Right renal cortex interstitium (tissue), 3 donors: ENCODE data around the gene OR7E24. TPM values are rescaled to one million over a fixed set of nuclear protein-coding genes. Genes with fewer than 3 reads are reported as not detected.
"Not testable (repeated sequence)": the region's sequence is repeated elsewhere in the genome, so short reads cannot be mapped to it uniquely, and the experiment has no call there.

Source experiments
- DNase-seq, 3 donors: peaks; one replicate each; pipeline ENCODE4 v3.0.0-alpha.2; 2013; ENCODE audit warnings: low read depth in 3 of 3, low spot score in 2 of 3
- polyA plus RNA-seq, 3 donors: library from polyadenylated mRNA; unstranded; fragments of 120-200 nt; gene quantifications; one replicate each; pipeline ENCODE4 v1.2.1, GENCODE V29; 2013; ENCODE audit not compliant: insufficient read length in 3 of 3

The OR7E24 gene
- not detected for polyA plus RNA-seq

- no peak for DNase-seq
Measured at GRCh38 chr19:9250630-9251029, at the start of gene OR7E24. OR7E24 (plus strand) TSS chr19:9250930; CDS start chr19:9251044, 114 bp downstream.

- peak; percentile 33 to 55 (median 54) for DNase-seq
Measured at GRCh38 chr19:9205501-9206113, 45.1 kb upstream of the OR7E24 start.

- no peak for DNase-seq
Measured at GRCh38 chr19:9219489-9219888, 31.2 kb upstream of the OR7E24 start, which contains the start of gene OR7D4. OR7D4 (minus strand) TSS chr19:9219589; CDS start chr19:9214837, 4,752 bp downstream.

- no peak for DNase-seq
Measured at GRCh38 chr19:9251236-9251635, 506 bp downstream of the OR7E24 start.

- not testable (repeated sequence) for DNase-seq
Measured at GRCh38 chr19:9283485-9283884, 32.8 kb downstream of the OR7E24 start.

GRCh38 chr19:9289231-9289884 lies 38.6 kb downstream of the OR7E24 start:
- DNase-seq = no peak

- no peak for DNase-seq
Measured at GRCh38 chr19:9295411-9295849, 44.7 kb downstream of the OR7E24 start.

- DNase-seq = no peak
Measured at GRCh38 chr19:9296336-9296735, 45.6 kb downstream of the OR7E24 start.

Other genes with a start within 250 kb of the OR7E24 start
- under 1 TPM; 0.03 to 0.14 (median 0.06) TPM for gene MUC16, start 240.5 kb upstream of the OR7E24 start, polyA plus RNA-seq
- gene OR1M1, start 163.9 kb upstream of the OR7E24 start, polyA plus RNA-seq = not detected
- under 1 TPM in 1 of 3 donors, not detected in 2; 0.04 TPM for gene OR7G2, start 143.5 kb upstream of the OR7E24 start, polyA plus RNA-seq
- not detected for gene OR7G1, start 135.2 kb upstream of the OR7E24 start, polyA plus RNA-seq
- not detected for gene OR7G3, start 124.0 kb upstream of the OR7E24 start, polyA plus RNA-seq
- 10 to 100 TPM; 36.5 to 38.8 (median 38.0) TPM for gene ZNF317, start 110.5 kb upstream of the OR7E24 start, polyA plus RNA-seq
- under 1 TPM in 2 of 3 donors, not detected in 1; 0.06 to 0.10 TPM for gene OR7D2, start 72.0 kb upstream of the OR7E24 start, polyA plus RNA-seq
- not detected for gene OR7D4, start 31.3 kb upstream of the OR7E24 start, polyA plus RNA-seq
- gene ZNF699, start 58.9 kb downstream of the OR7E24 start, polyA plus RNA-seq = 1 to 10 TPM; 6.7 to 7.2 (median 7.0) TPM
- 10 to 100 TPM; 60.8 to 68.4 (median 67.6) TPM for gene ZNF559, start 73.2 kb downstream of the OR7E24 start, polyA plus RNA-seq
- gene ZNF177, start 112.1 kb downstream of the OR7E24 start, polyA plus RNA-seq = 10 to 100 TPM in 2 of 3 donors, 1 to 10 TPM in 1; 8.8 to 11.8 (median 11.3) TPM
- 10 to 100 TPM; 27.4 to 48.4 (median 44.6) TPM for gene ZNF266, start 184.6 kb downstream of the OR7E24 start, polyA plus RNA-seq
- gene ZNF560, start 247.7 kb downstream of the OR7E24 start, polyA plus RNA-seq = 1 to 10 TPM in 1 of 3 donors, under 1 TPM in 2; 0.50 to 1.2 (median 0.83) TPM